HG02870 (cell line): Measurements from ENCODE around the gene SIX4.
"Not testable (repeated sequence)": the region's sequence is repeated elsewhere in the genome, so short reads cannot be mapped to it uniquely, and the experiment has no call there.

Experiments
- ATAC-seq: cut with Tn5 transposase; IDR thresholded peaks from one replicate; pipeline ENCODE4 v1.9.1; 2021; ENCODE audit warnings: mild to moderate bottlenecking, moderate library complexity; ENCODE audit not compliant: unreplicated experiment

Gene SIX4

GRCh38 chr14:60723907-60724618 lies at the start of gene SIX4:
Gene SIX4 (minus strand): TSS chr14:60724351. CDS start chr14:60724074, 277 bp downstream.
- ATAC-seq = peak; percentile 49

GRCh38 chr14:60773558-60773957 lies 49.4 kb upstream of the SIX4 start:
- ATAC-seq = peak; percentile 71

GRCh38 chr14:60771117-60771516 lies 47.0 kb upstream of the SIX4 start:
- no peak for ATAC-seq

- no peak for ATAC-seq
These were observed 44.5 kb upstream of the SIX4 start for GRCh38 chr14:60768602-60769001.

GRCh38 chr14:60760644-60761364 lies 36.7 kb upstream of the SIX4 start:
- ATAC-seq = no peak

GRCh38 chr14:60760209-60760608 lies 36.1 kb upstream of the SIX4 start:
- no peak for ATAC-seq

GRCh38 chr14:60758885-60759284 lies 34.7 kb upstream of the SIX4 start:
- no peak for ATAC-seq

GRCh38 chr14:60757567-60758002 lies 33.4 kb upstream of the SIX4 start:
- ATAC-seq = no peak

- ATAC-seq = no peak
These were observed 32.7 kb upstream of the SIX4 start for GRCh38 chr14:60756847-60757246.

GRCh38 chr14:60753264-60754119 lies 29.3 kb upstream of the SIX4 start:
- ATAC-seq = peak; percentile 98

- no peak for ATAC-seq
These were observed 20.4 kb upstream of the SIX4 start for GRCh38 chr14:60744566-60744965.

- no peak for ATAC-seq
These were observed 14.8 kb upstream of the SIX4 start for GRCh38 chr14:60738843-60739508.

- no peak for ATAC-seq
These were observed 12.3 kb upstream of the SIX4 start for GRCh38 chr14:60736494-60736893.

- no peak for ATAC-seq
These were observed 11.3 kb upstream of the SIX4 start for GRCh38 chr14:60735416-60735815.

- peak; percentile 88 for ATAC-seq
These were observed 10.5 kb upstream of the SIX4 start, which contains the start of gene MNAT1 for GRCh38 chr14:60734465-60735242. Gene MNAT1 (plus strand): TSS chr14:60734761. CDS start chr14:60734863, 102 bp downstream.

- ATAC-seq = no peak
These were observed 8.8 kb upstream of the SIX4 start for GRCh38 chr14:60732840-60733483.

- ATAC-seq = not testable (repeated sequence)
These were observed 7.1 kb upstream of the SIX4 start for GRCh38 chr14:60731291-60731690.

- peak; percentile 33 for ATAC-seq
These were observed 840 bp downstream of the SIX4 start for GRCh38 chr14:60723116-60723906.
